Neural cell (in vitro differentiated cells): Measurements from ENCODE around the gene ZXDC. TPM values are rescaled to one million over a fixed set of nuclear protein-coding genes. Genes with fewer than 3 reads are reported as not detected.

Experiments
- H2AFZ ChIP-seq: fragments of 200-600, 300-800 bp; sonication (generic), shearing (Covaris generic); 2 replicates; pipeline ENCODE4 v1.6.0; 2014; ENCODE audit warnings: low read depth, mild to moderate bottlenecking, antibody characterized with exemption, low read length, moderate library complexity
- H3F3A ChIP-seq: fragments of 200-600 bp; shearing (Covaris generic); 2 replicates; pipeline ENCODE4 v1.6.1; 2016; ENCODE audit warnings: mild to moderate bottlenecking, moderate library complexity, mixed read lengths, antibody characterized with exemption, low read length; ENCODE audit not compliant: insufficient read depth, poor library complexity, severe bottlenecking
- H3K27ac ChIP-seq: fragments of 200-600, 300-800 bp; sonication (generic), shearing (Covaris generic); 2 replicates; pipeline ENCODE4 v1.5.1; 2014; ENCODE audit warnings: mild to moderate bottlenecking, low read length, moderate library complexity
- H3K27me3 ChIP-seq: fragments of 300-800, 200-600 bp; sonication (generic), shearing (Covaris generic); 2 replicates; pipeline ENCODE4 v1.6.0; 2014; ENCODE audit warnings: mild to moderate bottlenecking, low read depth, low read length, moderate library complexity; ENCODE audit not compliant: insufficient read depth
- H3K36me3 ChIP-seq: fragments of 300-800, 200-600 bp; sonication (generic), shearing (Covaris generic); 2 replicates; pipeline ENCODE4 v1.5.1; 2014; ENCODE audit warnings: mild to moderate bottlenecking, antibody characterized with exemption, low read length, moderate library complexity; ENCODE audit not compliant: insufficient read depth
- H3K4me2 ChIP-seq: fragments of 300-800, 200-600 bp; sonication (generic), shearing (Covaris generic); 2 replicates; pipeline ENCODE4 v1.6.0; 2014; ENCODE audit warnings: mild to moderate bottlenecking, low read length
- H3K4me3 ChIP-seq: fragments of 300-800, 200-600 bp; sonication (generic), shearing (Covaris generic); 2 replicates; pipeline ENCODE4 v1.5.1; 2014; ENCODE audit warnings: mild to moderate bottlenecking, low read length, moderate library complexity
- H3K79me2 ChIP-seq: fragments of 200-600 bp; shearing (Covaris generic); replicated peaks from 2 replicates; pipeline ENCODE4 v1.6.0; 2014; ENCODE audit warnings: mild to moderate bottlenecking, low read length, moderate library complexity; ENCODE audit not compliant: insufficient read depth
- H3K9ac ChIP-seq: fragments of 300-800, 200-600 bp; sonication (generic), shearing (Covaris generic); 2 replicates; pipeline ENCODE4 v1.6.1; 2016; ENCODE audit warnings: mild to moderate bottlenecking, low read length, mixed read lengths
- H3K9me2 ChIP-seq: fragments of 200-600 bp; shearing (Covaris generic); 2 replicates; pipeline ENCODE4 v1.6.1; 2016; ENCODE audit warnings: mild to moderate bottlenecking, low read length, mixed read lengths; ENCODE audit not compliant: insufficient read depth
- H3K9me3 ChIP-seq: fragments of 200-600, 300-800 bp; sonication (generic), shearing (Covaris generic); 2 replicates; pipeline ENCODE4 v1.6.1; 2016; ENCODE audit warnings: mild to moderate bottlenecking, mixed run types, low read length, moderate library complexity, mixed read lengths
- H4K20me1 ChIP-seq: fragments of 200-600 bp; shearing (Covaris generic); 2 replicates; pipeline ENCODE4 v1.6.1; 2016; ENCODE audit warnings: mild to moderate bottlenecking, mixed run types; ENCODE audit not compliant: insufficient read depth
- EP300 ChIP-seq: fragments of 450-650 bp; conservative IDR thresholded peaks from 2 replicates; pipeline ENCODE4 v1.6.1; 2014; ENCODE audit warnings: antibody characterized with exemption, mild to moderate bottlenecking, moderate library complexity; ENCODE audit not compliant: poor library complexity, severe bottlenecking
- EZH2 ChIP-seq: fragments of 200-600, 300-800 bp; shearing (Covaris generic), sonication (generic); IDR thresholded peaks from 2 replicates; pipeline ENCODE4 v1.6.1; 2014; ENCODE audit warnings: antibody characterized with exemption, low read length, borderline replicate concordance, mild to moderate bottlenecking; ENCODE audit not compliant: insufficient read depth, poor library complexity, severe bottlenecking
- MXI1 ChIP-seq: fragments of 450-650 bp; conservative IDR thresholded peaks from 2 replicates; pipeline ENCODE4 v1.6.1; 2014; ENCODE audit warnings: antibody characterized with exemption, mild to moderate bottlenecking; ENCODE audit not compliant: poor library complexity, severe bottlenecking
- POLR2AphosphoS5 ChIP-seq: IDR thresholded peaks from 2 replicates; pipeline ENCODE4 v1.6.1; 2012
- RAD21 ChIP-seq: fragments of 450-650 bp; conservative IDR thresholded peaks from 2 replicates; pipeline ENCODE4 v1.6.1; 2014; ENCODE audit warnings: antibody characterized with exemption, mild to moderate bottlenecking, moderate library complexity
- SMC3 ChIP-seq: fragments of 450-650 bp; conservative IDR thresholded peaks from 2 replicates; pipeline ENCODE4 v1.6.1; 2014; ENCODE audit warnings: antibody characterized with exemption, mild to moderate bottlenecking, moderate library complexity; ENCODE audit not compliant: poor library complexity
- TAF1 ChIP-seq: IDR thresholded peaks from 2 replicates; pipeline ENCODE4 v1.6.1; 2012; ENCODE audit warnings: low read depth
- polyA plus RNA-seq: library from polyadenylated mRNA; depleted of rRNA; stranded (reverse); fragments of >200 nt; gene quantifications from 2 replicates; pipeline ENCODE4 v1.2.3, GENCODE V29; 2014
- TF ChIP-seq, protein P1 (sequence below): IDR thresholded peaks from 2 replicates; pipeline ENCODE4 v1.6.1; 2012; ENCODE audit warnings: borderline replicate concordance
- TF ChIP-seq, protein P2 (sequence below): fragments of 450-650 bp; IDR thresholded peaks from 2 replicates; pipeline ENCODE4 v1.5.1; 2014; ENCODE audit warnings: antibody characterized with exemption, mild to moderate bottlenecking, moderate library complexity; ENCODE audit not compliant: poor library complexity, severe bottlenecking

Gene ZXDC
- polyA plus RNA-seq, 1 donor from 2014 or later, result 22.2 TPM

DNA sequence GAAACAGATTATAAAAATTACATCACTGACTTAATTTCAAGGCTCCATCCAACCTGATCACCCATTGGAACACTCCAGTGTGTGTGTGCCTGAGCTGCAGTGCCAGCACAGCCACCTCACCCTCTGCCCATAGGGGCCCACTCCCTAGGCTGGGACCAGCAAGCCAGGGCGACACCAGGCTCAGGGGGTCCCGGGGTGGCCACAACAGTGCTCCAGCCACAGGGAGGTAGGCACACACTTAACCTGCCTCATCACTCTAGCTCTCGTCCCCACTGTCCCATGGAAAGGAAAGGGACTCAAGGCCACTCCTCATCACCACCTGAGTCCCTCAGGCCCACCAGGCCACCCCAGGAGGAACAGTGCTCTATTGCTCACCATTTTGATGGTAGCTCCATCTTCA, 24.9 kb downstream of the ZXDC start:
- TF ChIP-seq MXI1 (no peak), TAF1 (no peak), EP300 (no peak), SMC3 (no peak), POLR2AphosphoS5 (no peak), EZH2 (no peak), RAD21 (no peak)
- TF ChIP-seq, protein P1, sequence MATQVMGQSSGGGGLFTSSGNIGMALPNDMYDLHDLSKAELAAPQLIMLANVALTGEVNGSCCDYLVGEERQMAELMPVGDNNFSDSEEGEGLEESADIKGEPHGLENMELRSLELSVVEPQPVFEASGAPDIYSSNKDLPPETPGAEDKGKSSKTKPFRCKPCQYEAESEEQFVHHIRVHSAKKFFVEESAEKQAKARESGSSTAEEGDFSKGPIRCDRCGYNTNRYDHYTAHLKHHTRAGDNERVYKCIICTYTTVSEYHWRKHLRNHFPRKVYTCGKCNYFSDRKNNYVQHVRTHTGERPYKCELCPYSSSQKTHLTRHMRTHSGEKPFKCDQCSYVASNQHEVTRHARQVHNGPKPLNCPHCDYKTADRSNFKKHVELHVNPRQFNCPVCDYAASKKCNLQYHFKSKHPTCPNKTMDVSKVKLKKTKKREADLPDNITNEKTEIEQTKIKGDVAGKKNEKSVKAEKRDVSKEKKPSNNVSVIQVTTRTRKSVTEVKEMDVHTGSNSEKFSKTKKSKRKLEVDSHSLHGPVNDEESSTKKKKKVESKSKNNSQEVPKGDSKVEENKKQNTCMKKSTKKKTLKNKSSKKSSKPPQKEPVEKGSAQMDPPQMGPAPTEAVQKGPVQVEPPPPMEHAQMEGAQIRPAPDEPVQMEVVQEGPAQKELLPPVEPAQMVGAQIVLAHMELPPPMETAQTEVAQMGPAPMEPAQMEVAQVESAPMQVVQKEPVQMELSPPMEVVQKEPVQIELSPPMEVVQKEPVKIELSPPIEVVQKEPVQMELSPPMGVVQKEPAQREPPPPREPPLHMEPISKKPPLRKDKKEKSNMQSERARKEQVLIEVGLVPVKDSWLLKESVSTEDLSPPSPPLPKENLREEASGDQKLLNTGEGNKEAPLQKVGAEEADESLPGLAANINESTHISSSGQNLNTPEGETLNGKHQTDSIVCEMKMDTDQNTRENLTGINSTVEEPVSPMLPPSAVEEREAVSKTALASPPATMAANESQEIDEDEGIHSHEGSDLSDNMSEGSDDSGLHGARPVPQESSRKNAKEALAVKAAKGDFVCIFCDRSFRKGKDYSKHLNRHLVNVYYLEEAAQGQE, result no peak
- TF ChIP-seq, protein P2, sequence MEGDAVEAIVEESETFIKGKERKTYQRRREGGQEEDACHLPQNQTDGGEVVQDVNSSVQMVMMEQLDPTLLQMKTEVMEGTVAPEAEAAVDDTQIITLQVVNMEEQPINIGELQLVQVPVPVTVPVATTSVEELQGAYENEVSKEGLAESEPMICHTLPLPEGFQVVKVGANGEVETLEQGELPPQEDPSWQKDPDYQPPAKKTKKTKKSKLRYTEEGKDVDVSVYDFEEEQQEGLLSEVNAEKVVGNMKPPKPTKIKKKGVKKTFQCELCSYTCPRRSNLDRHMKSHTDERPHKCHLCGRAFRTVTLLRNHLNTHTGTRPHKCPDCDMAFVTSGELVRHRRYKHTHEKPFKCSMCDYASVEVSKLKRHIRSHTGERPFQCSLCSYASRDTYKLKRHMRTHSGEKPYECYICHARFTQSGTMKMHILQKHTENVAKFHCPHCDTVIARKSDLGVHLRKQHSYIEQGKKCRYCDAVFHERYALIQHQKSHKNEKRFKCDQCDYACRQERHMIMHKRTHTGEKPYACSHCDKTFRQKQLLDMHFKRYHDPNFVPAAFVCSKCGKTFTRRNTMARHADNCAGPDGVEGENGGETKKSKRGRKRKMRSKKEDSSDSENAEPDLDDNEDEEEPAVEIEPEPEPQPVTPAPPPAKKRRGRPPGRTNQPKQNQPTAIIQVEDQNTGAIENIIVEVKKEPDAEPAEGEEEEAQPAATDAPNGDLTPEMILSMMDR, result no peak
- Histone ChIP-seq H3K27ac (no peak overlapping the region), H3K9me3 (no peaks in the 10 kb centered on the region), H3K36me3 (no peaks in the 10 kb centered on the region), H3K79me2 (no peaks in the 10 kb centered on the region), H2AFZ (no peak overlapping the region), H3K4me3 (no peak overlapping the region), H3K9me2 (no peaks in the 10 kb centered on the region), H3K27me3 (no peaks in the 10 kb centered on the region), H3K9ac (no peak overlapping the region), H3F3A (no peaks in the 10 kb centered on the region), H3K4me2 (no peak overlapping the region), H4K20me1 (no peaks in the 10 kb centered on the region)

DNA sequence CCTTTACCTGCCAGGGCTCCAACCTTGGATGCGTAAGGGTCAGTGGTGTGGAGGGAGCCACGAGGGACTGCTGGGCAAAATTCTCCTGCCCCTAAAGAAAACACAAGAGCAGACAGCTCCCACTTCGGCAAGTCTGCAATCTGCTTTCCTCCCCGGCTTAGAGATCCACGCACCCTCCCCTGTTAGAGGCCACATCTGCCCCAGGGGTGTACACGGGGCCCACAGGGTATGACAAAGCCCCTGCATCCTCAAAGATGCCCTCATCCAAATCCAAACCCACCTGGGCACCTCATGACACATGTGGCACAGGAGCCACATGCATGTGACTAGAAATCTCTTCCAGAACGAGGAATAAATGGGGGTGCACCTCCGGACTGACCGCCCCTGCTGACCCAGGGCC, 25.5 kb downstream of the ZXDC start:
- Histone ChIP-seq H3K9me2 (no peaks in the 10 kb centered on the region), H3F3A (no peaks in the 10 kb centered on the region), H3K4me3 (no peak overlapping the region), H3K4me2 (no peak overlapping the region), H3K79me2 (no peaks in the 10 kb centered on the region), H3K9ac (no peak overlapping the region), H2AFZ (no peak overlapping the region), H3K27me3 (no peaks in the 10 kb centered on the region), H3K9me3 (no peaks in the 10 kb centered on the region), H3K27ac (no peak overlapping the region), H3K36me3 (no peaks in the 10 kb centered on the region), H4K20me1 (no peaks in the 10 kb centered on the region)
- TF ChIP-seq, protein P1, result no peak
